Stomach (tissue), 9 donors: ENCODE results near the gene ADIPOR1. TPM values are rescaled to one million over a fixed set of nuclear protein-coding genes. Genes with fewer than 3 reads are reported as not detected.
"Not testable (repeated sequence)": the region's sequence is repeated elsewhere in the genome, so short reads cannot be mapped to it uniquely, and the experiment has no call there.

Experiments
- DNase-seq, 2 donors: peaks; one replicate each; pipeline versions ENCODE4 v3.0.0 to v3.0.0-alpha.2; 2013 to 2019
- H3K27ac ChIP-seq, 5 donors: fragments of 200-600 bp in 4 of 5; sonication (generic) in 4 of 5; one replicate each; pipeline ENCODE4 v1.5.1; 2013 to 2019; ENCODE audit warnings: mild to moderate bottlenecking in 1 of 5, moderate library complexity in 1 of 5
- H3K27me3 ChIP-seq, 3 donors: fragments of 200-600 bp; sonication (generic); one replicate each; pipeline ENCODE4 v1.5.1; 2017 to 2019; ENCODE audit warnings: mixed run types in 1 of 3
- H3K36me3 ChIP-seq, 4 donors: fragments of 200-600 bp; sonication (generic); 1 replicate in 3 of 4; 2 replicates in 1 of 4; pipeline ENCODE4 v1.5.1; 2016 to 2019
- H3K4me1 ChIP-seq, 4 donors: fragments of 200-600 bp; sonication (generic); one replicate each; pipeline ENCODE4 v1.5.1; 2016 to 2019
- H3K4me3 ChIP-seq, 4 donors: fragments of 200-600 bp; sonication (generic) in 3 of 4; one replicate each; pipeline ENCODE4 v1.5.1; 2016 to 2019; ENCODE audit warnings: mild to moderate bottlenecking in 1 of 4
- H3K9me3 ChIP-seq, 4 donors: fragments of 200-600 bp; sonication (generic); one replicate each; pipeline ENCODE4 v1.5.1; 2016 to 2019
- EP300 ChIP-seq: sonication (generic); formaldehyde crosslinking; IDR thresholded peaks from one replicate; pipeline ENCODE4 v1.6.1; 2017; ENCODE audit warnings: antibody characterized with exemption
- POLR2A ChIP-seq, 4 donors: fragments of 450-650 bp; IDR thresholded peaks; one replicate each; pipeline ENCODE4 v1.6.1; 2016; ENCODE audit warnings: antibody characterized with exemption in 4 of 4, control low read depth in 2 of 4, mild to moderate bottlenecking in 1 of 4, moderate library complexity in 1 of 4
- POLR2AphosphoS5 ChIP-seq, 3 donors: sonication (generic); formaldehyde crosslinking; IDR thresholded peaks; one replicate each; pipeline ENCODE4 v1.6.1; 2016; ENCODE audit warnings: antibody characterized with exemption in 3 of 3
- WGBS, 5 donors: extraction: QIAGEN DNeasy Blood & Tissue Kit in 3 of 5; methylation state at CpG; one replicate each; pipeline versions ENCODE4 v1.1.5 to v1.1.7; 2013 to 2018; 5-methylcytosine and 5-hydroxymethylcytosine counted together
- intact Hi-C: fragments of 100-400 bp; cut with DNase I; formaldehyde crosslinking; loops from one replicate; pipeline ENCODE4 v1.15.1; 2023; ENCODE audit warnings: low total_unique reads
- polyA plus RNA-seq, 3 donors: library from polyadenylated mRNA; stranded (reverse); fragments of 200-250 nt; gene quantifications; one replicate each; pipeline ENCODE4 v1.2.3, GENCODE V29; 2013
- total RNA-seq, 5 donors: library from RNA; depleted of rRNA; stranded (reverse); fragments of >200 nt; gene quantifications; one replicate each; pipeline versions ENCODE4 v1.1.0 to v1.2.3, GENCODE V29; 2014 to 2016
- TF ChIP-seq, protein P1 (sequence below), 7 experiments: fragments of 450-650 bp in 4 of 7; fragments of 200-600 bp in 3 of 7; sonication (generic) in 3 of 7; IDR thresholded peaks; one replicate each; pipeline ENCODE4 v1.5.1; 2016 to 2019; ENCODE audit warnings: antibody characterized with exemption in 7 of 7, control low read depth in 2 of 7, mild to moderate bottlenecking in 1 of 7
- donor health status: healthy with polysubstance abuse.
- donor health status: Bipolar disorder and iron deficiency.
- donor health status: healthy.

ADIPOR1 gene
- total and polyA plus RNA-seq, 8 donors: 46.1 to 112 (median 65.9) TPM

DNA sequence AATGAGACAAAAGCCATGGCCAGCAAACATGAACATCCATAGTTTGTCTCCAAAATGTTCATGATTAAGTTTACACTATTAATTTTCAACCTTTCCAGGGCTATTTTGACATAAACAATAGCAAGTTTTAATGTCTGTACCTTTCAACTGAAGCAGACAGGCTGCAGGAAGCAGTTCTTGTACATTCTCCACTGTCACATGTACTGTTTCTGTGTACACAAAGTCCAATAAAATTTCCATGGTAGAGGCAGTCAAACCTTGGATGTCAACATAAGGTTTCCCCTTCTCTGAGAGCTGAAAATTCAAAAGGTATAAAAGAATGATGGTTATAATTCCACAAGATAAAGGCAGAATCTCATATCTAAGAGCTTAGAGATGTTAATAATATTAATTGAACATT lies 38.5 kb downstream of the ADIPOR1 start:
- H3K27ac ChIP-seq: no peak overlapping the region
- peaks cover 40 to 76% (median 63%) of the 10 kb centered on the region in 4 donors for H3K36me3 ChIP-seq
- H3K9me3 ChIP-seq: no peaks in the 10 kb centered on the region
- peaks cover 0 to 28% (median 12%) of the 10 kb centered on the region in 4 donors for H3K4me1 ChIP-seq
- H3K27me3 ChIP-seq: no peaks in the 10 kb centered on the region
- DNase-seq: no peak
- no peak overlapping the region for H3K4me3 ChIP-seq
- intact Hi-C loops: no loop called here
- TF ChIP-seq EP300 (no peak), POLR2AphosphoS5 (IDR thresholded peaks at IDR 0.05) (no peak), POLR2A (IDR thresholded peaks at IDR 0.05) (no peak)
- TF ChIP-seq, protein P1, sequence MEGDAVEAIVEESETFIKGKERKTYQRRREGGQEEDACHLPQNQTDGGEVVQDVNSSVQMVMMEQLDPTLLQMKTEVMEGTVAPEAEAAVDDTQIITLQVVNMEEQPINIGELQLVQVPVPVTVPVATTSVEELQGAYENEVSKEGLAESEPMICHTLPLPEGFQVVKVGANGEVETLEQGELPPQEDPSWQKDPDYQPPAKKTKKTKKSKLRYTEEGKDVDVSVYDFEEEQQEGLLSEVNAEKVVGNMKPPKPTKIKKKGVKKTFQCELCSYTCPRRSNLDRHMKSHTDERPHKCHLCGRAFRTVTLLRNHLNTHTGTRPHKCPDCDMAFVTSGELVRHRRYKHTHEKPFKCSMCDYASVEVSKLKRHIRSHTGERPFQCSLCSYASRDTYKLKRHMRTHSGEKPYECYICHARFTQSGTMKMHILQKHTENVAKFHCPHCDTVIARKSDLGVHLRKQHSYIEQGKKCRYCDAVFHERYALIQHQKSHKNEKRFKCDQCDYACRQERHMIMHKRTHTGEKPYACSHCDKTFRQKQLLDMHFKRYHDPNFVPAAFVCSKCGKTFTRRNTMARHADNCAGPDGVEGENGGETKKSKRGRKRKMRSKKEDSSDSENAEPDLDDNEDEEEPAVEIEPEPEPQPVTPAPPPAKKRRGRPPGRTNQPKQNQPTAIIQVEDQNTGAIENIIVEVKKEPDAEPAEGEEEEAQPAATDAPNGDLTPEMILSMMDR (IDR thresholded peaks at IDR 0.05): no peak

DNA sequence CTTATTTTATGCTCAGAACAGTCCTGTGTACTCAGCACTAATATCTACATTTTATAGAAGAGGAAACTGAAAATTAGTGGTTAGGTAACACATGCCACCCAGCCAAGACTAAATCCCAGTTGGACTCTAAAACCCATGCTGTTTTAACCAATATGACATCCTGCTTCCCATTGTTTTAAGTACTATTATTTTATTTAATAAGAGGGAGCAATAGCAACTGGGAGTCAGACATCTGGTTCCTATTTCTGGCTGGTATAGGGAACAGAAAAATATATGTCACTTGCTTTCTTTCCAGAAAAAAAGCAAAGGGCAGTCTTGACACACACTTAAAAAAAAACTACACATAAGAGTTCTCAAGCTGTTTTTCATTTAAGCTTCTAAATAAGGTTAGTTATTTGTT lies 43.0 kb downstream of the ADIPOR1 start:
- intact Hi-C loops: no loop called here

DNA sequence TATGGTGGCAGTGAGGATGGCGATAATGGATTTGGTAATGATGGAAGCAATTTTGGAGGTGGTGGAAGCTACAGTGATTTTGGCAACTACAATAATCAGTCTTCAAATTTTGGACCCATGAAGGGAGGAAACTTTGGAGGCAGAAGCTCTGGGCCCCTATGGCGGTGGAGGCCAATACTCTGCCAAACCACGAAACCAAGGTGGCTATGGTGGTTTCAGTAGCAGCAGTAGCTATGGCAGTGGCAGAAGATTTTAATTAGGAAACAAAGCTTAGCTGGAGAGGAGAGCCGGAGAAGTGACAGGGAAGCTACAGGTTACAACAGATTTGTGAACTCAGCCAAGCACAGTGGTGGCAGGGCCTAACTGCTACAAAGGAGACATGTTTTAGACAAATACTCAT lies 45.6 kb downstream of the ADIPOR1 start:
- 88 to 95% (median 90%) methylated on average over 4 of the region's 4 CpGs for WGBS, 5 donors
- H3K4me3 ChIP-seq, H3K27me3 ChIP-seq, H3K4me1 ChIP-seq, H3K27ac ChIP-seq, intact Hi-C loops, DNase-seq, H3K9me3 ChIP-seq: not testable (repeated sequence)
- peaks cover 45 to 100% (median 99%) of the 10 kb centered on the region in 4 donors for H3K36me3 ChIP-seq

More for the DNA sequence above, 43.0 kb downstream of the ADIPOR1 start:
- no peaks in the 10 kb centered on the region for H3K27me3 ChIP-seq
- no peak overlapping the region for H3K4me3 ChIP-seq
- H3K36me3 ChIP-seq: peaks cover 51 to 99% (median 97%) of the 10 kb centered on the region in 4 donors
- no peak for TF ChIP-seq POLR2A (IDR thresholded peaks at IDR 0.05)
- TF ChIP-seq EP300: no peak
- TF ChIP-seq, protein P1 (IDR thresholded peaks at IDR 0.05): no peak
- TF ChIP-seq POLR2AphosphoS5 (IDR thresholded peaks at IDR 0.05): no peak
- no peak overlapping the region for H3K27ac ChIP-seq
- H3K9me3 ChIP-seq: no peaks in the 10 kb centered on the region
- H3K4me1 ChIP-seq: no peaks in the 10 kb centered on the region
- DNase-seq: no peak

DNA sequence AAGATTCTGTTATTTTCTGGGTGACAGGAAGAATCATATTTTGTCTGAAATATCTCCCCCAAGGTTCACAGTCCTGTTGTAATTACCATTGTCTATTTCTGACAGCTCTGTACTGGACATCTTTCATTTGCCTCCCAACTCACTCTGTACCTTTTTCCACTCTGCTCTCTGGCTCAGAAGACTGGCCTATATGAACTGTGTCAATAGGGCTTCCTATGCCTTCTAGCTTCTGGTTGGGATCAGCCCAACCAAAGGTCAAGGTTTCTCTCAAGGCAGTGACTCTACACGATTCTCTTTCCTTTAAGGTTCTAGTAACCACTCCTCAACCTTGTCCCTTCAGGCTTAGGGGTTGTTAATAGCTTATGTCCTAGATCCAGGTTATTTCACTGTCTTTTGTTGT lies 48.6 kb downstream of the ADIPOR1 start:
- no peak overlapping the region for H3K4me3 ChIP-seq
- 63 to 95% (median 78%) methylated on average over 1 of the region's 1 CpG for WGBS, 5 donors
- H3K27me3 ChIP-seq: no peaks in the 10 kb centered on the region
- DNase-seq: no peak
- H3K9me3 ChIP-seq: no peaks in the 10 kb centered on the region
- intact Hi-C loops: no loop called here
- no peaks in the 10 kb centered on the region for H3K4me1 ChIP-seq
- TF ChIP-seq EP300: no peak
- TF ChIP-seq POLR2AphosphoS5 (IDR thresholded peaks at IDR 0.05): no peak
- TF ChIP-seq, protein P1 (IDR thresholded peaks at IDR 0.05): no peak
- no peak for TF ChIP-seq POLR2A (IDR thresholded peaks at IDR 0.05)
- peaks cover 40 to 99% (median 94%) of the 10 kb centered on the region in 4 donors for H3K36me3 ChIP-seq
- no peak overlapping the region for H3K27ac ChIP-seq

DNA sequence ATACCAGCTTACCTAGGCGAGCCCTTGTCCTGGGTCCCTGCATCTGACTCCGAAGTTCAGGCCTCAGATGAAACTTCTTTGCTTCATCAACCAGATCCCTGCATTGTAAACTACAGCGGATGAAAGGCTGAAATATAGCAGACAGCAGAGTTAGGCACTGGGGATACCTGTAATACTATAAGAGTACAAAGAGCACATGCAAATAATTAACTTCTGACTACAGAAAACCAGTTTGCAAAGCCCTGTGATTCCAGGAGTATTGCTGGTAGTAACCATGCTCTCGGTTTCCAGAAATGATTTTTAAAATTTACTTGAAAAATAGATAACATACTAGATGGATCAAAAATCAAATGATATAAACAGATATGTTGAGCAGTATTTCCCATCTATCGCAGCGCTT lies 49.1 kb downstream of the ADIPOR1 start:
- Histone ChIP-seq H3K4me3 (no peak overlapping the region), H3K27ac (no peak overlapping the region), H3K27me3 (no peaks in the 10 kb centered on the region), H3K9me3 (no peaks in the 10 kb centered on the region), H3K36me3 (peaks cover 35 to 99% (median 94%) of the 10 kb centered on the region in 4 donors), H3K4me1 (no peaks in the 10 kb centered on the region)
- TF ChIP-seq POLR2AphosphoS5 (IDR thresholded peaks at IDR 0.05) (no peak), POLR2A (IDR thresholded peaks at IDR 0.05) (no peak), EP300 (no peak)
- TF ChIP-seq, protein P1 (IDR thresholded peaks at IDR 0.05): no peak
- intact Hi-C loops: no loop called here
- WGBS, 5 donors: 96 to 99% (median 98%) methylated on average over 6 of the region's 6 CpGs
- DNase-seq: no peak
